ENCODE results near the gene SCN11A.

DNA sequence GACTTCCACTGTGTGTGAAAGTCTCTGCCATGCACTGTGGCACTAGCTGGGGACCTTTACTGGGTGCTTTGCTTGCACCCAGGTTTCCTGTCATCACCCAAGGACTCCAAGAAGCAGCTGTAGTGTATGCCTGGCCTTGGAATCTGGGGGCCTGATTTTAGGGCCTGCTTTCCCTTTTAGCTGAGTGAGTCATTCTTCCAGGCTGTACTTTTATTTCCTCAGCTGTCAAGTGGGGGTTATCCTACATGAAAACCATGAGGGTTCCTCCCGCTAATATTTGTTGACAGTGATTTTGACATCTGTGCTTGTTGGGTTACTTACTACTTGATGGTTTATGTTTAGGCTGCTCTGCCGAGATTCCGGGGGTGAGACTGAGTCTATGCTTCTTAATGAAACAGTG is 37.1 kb upstream of the SCN11A start:
- TF ChIP-seq, protein P1, sequence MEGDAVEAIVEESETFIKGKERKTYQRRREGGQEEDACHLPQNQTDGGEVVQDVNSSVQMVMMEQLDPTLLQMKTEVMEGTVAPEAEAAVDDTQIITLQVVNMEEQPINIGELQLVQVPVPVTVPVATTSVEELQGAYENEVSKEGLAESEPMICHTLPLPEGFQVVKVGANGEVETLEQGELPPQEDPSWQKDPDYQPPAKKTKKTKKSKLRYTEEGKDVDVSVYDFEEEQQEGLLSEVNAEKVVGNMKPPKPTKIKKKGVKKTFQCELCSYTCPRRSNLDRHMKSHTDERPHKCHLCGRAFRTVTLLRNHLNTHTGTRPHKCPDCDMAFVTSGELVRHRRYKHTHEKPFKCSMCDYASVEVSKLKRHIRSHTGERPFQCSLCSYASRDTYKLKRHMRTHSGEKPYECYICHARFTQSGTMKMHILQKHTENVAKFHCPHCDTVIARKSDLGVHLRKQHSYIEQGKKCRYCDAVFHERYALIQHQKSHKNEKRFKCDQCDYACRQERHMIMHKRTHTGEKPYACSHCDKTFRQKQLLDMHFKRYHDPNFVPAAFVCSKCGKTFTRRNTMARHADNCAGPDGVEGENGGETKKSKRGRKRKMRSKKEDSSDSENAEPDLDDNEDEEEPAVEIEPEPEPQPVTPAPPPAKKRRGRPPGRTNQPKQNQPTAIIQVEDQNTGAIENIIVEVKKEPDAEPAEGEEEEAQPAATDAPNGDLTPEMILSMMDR (IDR thresholded peaks at IDR 0.05; ENCODE audit: low read length) = no peak
- no peak for TF ChIP-seq EZH2 (optimal IDR thresholded peaks at IDR 0.05; ENCODE audit: low read depth, low read length)

All from MM.1S (cell line).